Smooth muscle cell (in vitro differentiated cells): ENCODE data around the gene TLK1. TPM values are rescaled to one million over a fixed set of nuclear protein-coding genes. Genes with fewer than 3 reads are reported as not detected.

Experiments used
- DNase-seq: peaks from one replicate; lab custom pipeline; 2025; ENCODE audit not compliant: unreplicated experiment; lab: John Stamatoyannopoulos, UW
- H2AFZ ChIP-seq: fragments of 200-600 bp; sonication (generic); 2 replicates; pipeline ENCODE4 v1.6.0; 2016; ENCODE audit warnings: antibody characterized with exemption, low read depth, mild to moderate bottlenecking
- H3F3A ChIP-seq: fragments of 200-600 bp; sonication (generic); 2 replicates; pipeline ENCODE4 v1.6.0; 2017; ENCODE audit warnings: antibody characterized with exemption, low read depth
- H3K27ac ChIP-seq: fragments of 200-600 bp; sonication (generic); 2 replicates; pipeline ENCODE4 v1.5.1; 2016; ENCODE audit warnings: low read depth, mild to moderate bottlenecking
- H3K27me3 ChIP-seq: fragments of 200-600 bp; sonication (generic); 2 replicates; pipeline ENCODE4 v1.6.1; 2016; ENCODE audit warnings: low read depth, mild to moderate bottlenecking
- H3K36me3 ChIP-seq: fragments of 200-600 bp; sonication (generic); 2 replicates; pipeline ENCODE4 v1.5.1; 2016; ENCODE audit warnings: low read depth
- H3K4me1 ChIP-seq: fragments of 200-600 bp; sonication (generic); 2 replicates; pipeline ENCODE4 v1.5.1; 2016; ENCODE audit warnings: low read depth
- H3K4me2 ChIP-seq: fragments of 200-600 bp; sonication (generic); 2 replicates; pipeline ENCODE4 v1.6.0; 2016; ENCODE audit warnings: mild to moderate bottlenecking
- H3K4me3 ChIP-seq: fragments of 200-600 bp; sonication (generic); 2 replicates; pipeline ENCODE4 v1.5.1; 2016; ENCODE audit warnings: mild to moderate bottlenecking
- H3K79me2 ChIP-seq: fragments of 200-600 bp; sonication (generic); 2 replicates; pipeline ENCODE4 v1.6.0; 2016; ENCODE audit warnings: low read depth, mild to moderate bottlenecking
- H3K9ac ChIP-seq: fragments of 200-600 bp; sonication (generic); 2 replicates; pipeline ENCODE4 v1.6.0; 2016; ENCODE audit warnings: low read depth
- H3K9me3 ChIP-seq: fragments of 200-600 bp; sonication (generic); replicated peaks from 2 replicates; pipeline ENCODE4 v1.5.1; 2016; ENCODE audit warnings: low read depth
- H4K20me1 ChIP-seq: fragments of 200-600 bp; sonication (generic); 2 replicates; pipeline ENCODE4 v1.6.0; 2016; ENCODE audit warnings: low read depth
- CTCF ChIP-seq: fragments of 200-600 bp; sonication (generic); IDR thresholded peaks from 2 replicates; pipeline ENCODE4 v1.5.1; 2017; ENCODE audit warnings: borderline replicate concordance, mild to moderate bottlenecking, antibody characterized with exemption; ENCODE audit not compliant: insufficient read depth, poor library complexity, severe bottlenecking
- whole genome bisulfite sequencing: methylation state at CpG from one replicate; pipeline ENCODE4 v1.1.7; 2016; ENCODE audit warnings: low lambda C conversion rate; 5-methylcytosine and 5-hydroxymethylcytosine counted together
- polyA plus RNA-seq: library from polyadenylated mRNA; unstranded; fragments of >200 nt; fragmentation: Nextera tagmentation; extraction: Ambion mirVana; gene quantifications from 2 replicates; pipeline ENCODE4 v1.2.1, GENCODE V29; 2016
- total RNA-seq: library from RNA; depleted of rRNA; stranded (reverse); fragments of >200 nt; gene quantifications from 2 replicates; pipeline ENCODE4 v1.2.3, GENCODE V29; 2014

Gene TLK1
- total and polyA plus RNA-seq, 2 experiments from 2014 or later, result 3.2 to 20.0 TPM

GRCh38 chr2:170997893-170998597, 162.6 kb downstream of the TLK1 start:
- H3K9ac ChIP-seq, result no peak overlapping the region
- H3K36me3 ChIP-seq, result no peaks in the 10 kb centered on the region
- no peaks in the 10 kb centered on the region for H4K20me1 ChIP-seq
- H3K4me1 ChIP-seq, result no peaks in the 10 kb centered on the region
- TF ChIP-seq CTCF, result no peak
- 96% methylated on average over 5 of the region's 5 CpGs for WGBS
- no peak overlapping the region for H2AFZ ChIP-seq
- no peak overlapping the region for H3K4me3 ChIP-seq
- no peak overlapping the region for H3K27ac ChIP-seq
- H3K4me2 ChIP-seq, result no peak overlapping the region
- DNase-seq, result no peak
- H3K9me3 ChIP-seq, result no peaks in the 10 kb centered on the region
- no peaks in the 10 kb centered on the region for H3K79me2 ChIP-seq
- no peaks in the 10 kb centered on the region for H3K27me3 ChIP-seq
- H3F3A ChIP-seq, result no peaks in the 10 kb centered on the region

- Histone ChIP-seq H3K79me2 (no peaks in the 10 kb centered on the region), H3K9me3 (no peaks in the 10 kb centered on the region), H3K27ac (no peak overlapping the region), H3K27me3 (no peaks in the 10 kb centered on the region), H3K4me1 (no peaks in the 10 kb centered on the region), H2AFZ (no peak overlapping the region), H3K36me3 (peaks cover 3% of the 10 kb centered on the region), H3K4me3 (no peak overlapping the region), H4K20me1 (no peaks in the 10 kb centered on the region), H3K9ac (no peak overlapping the region), H3K4me2 (no peak overlapping the region), H3F3A (no peaks in the 10 kb centered on the region)
- no peak for TF ChIP-seq CTCF
- no peak for DNase-seq
- 64% methylated on average over 2 of the region's 2 CpGs for WGBS
Measured at GRCh38 chr2:170996316-170996715, 164.4 kb downstream of the TLK1 start.

GRCh38 chr2:170991398-170992182, 169.1 kb downstream of the TLK1 start:
- no peak overlapping the region for H2AFZ ChIP-seq
- H3K4me2 ChIP-seq, result no peak overlapping the region
- no peak for DNase-seq
- H3K79me2 ChIP-seq, result no peaks in the 10 kb centered on the region
- H4K20me1 ChIP-seq, result no peaks in the 10 kb centered on the region
- WGBS, result 92% methylated on average over 5 of the region's 5 CpGs
- H3K36me3 ChIP-seq, result peaks cover 3% of the 10 kb centered on the region
- H3K9ac ChIP-seq, result no peak overlapping the region
- H3K27ac ChIP-seq, result no peak overlapping the region
- H3K4me1 ChIP-seq, result no peaks in the 10 kb centered on the region
- no peaks in the 10 kb centered on the region for H3K27me3 ChIP-seq
- H3F3A ChIP-seq, result no peaks in the 10 kb centered on the region
- H3K4me3 ChIP-seq, result no peak overlapping the region
- no peak for TF ChIP-seq CTCF
- H3K9me3 ChIP-seq, result no peaks in the 10 kb centered on the region
